ENCODE results near the gene RELN.

DNA sequence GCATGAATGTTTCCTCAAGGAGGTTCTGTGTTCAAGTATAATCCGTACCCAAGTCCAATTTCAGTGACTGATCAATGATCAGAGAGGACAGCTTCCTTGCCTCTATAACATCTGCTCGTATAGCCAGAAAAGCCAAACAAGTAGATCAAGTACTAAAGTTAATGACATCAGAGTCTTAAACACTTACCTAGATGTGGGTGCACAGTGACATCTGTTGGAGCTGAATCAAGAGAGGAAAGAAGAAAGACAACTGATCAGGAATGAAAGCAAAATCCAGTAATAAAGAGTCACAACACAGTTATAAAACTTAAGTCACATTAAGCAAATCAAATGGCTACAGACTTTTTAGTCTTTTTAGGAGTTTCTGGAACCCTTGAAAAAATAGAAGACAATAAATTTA lies 236.5 kb downstream of the RELN start:
- TF ChIP-seq POLR2A (IDR thresholded peaks at IDR 0.05; ENCODE audit: low read depth, low read length) (no peak), POLR2AphosphoS5 (IDR thresholded peaks at IDR 0.05; ENCODE audit: low read depth, low read length) (no peak), POU2F2 (IDR thresholded peaks at IDR 0.05; ENCODE audit: low read depth, low read length) (no peak), TAF1 (IDR thresholded peaks at IDR 0.05; ENCODE audit: low read depth, low read length) (no peak)
